Esophagus (tissue), 2 donors: Measurements from ENCODE around the gene MRPS21. TPM values are rescaled to one million over a fixed set of nuclear protein-coding genes. Genes with fewer than 3 reads are reported as not detected.

ENCODE experiments used
- H3K27ac ChIP-seq, 2 donors: one replicate each; pipeline ENCODE4 v1.5.1; 2013; ENCODE audit warnings: low read depth in 2 of 2, mild to moderate bottlenecking in 2 of 2, inconsistent platforms in 1 of 2, low read length in 1 of 2, moderate library complexity in 1 of 2
- H3K27me3 ChIP-seq, 2 donors: one replicate each; pipeline ENCODE4 v1.6.1; 2013; ENCODE audit warnings: low read length in 2 of 2, control low read depth in 1 of 2, mild to moderate bottlenecking in 1 of 2; ENCODE audit not compliant: insufficient read depth in 2 of 2, control insufficient read depth in 1 of 2
- H3K36me3 ChIP-seq, 2 donors: one replicate each; pipeline ENCODE4 v1.6.1; 2013; ENCODE audit warnings: low read length in 1 of 2; ENCODE audit not compliant: control insufficient read depth in 2 of 2, insufficient read depth in 2 of 2
- H3K4me1 ChIP-seq, 2 donors: one replicate each; pipeline ENCODE4 v1.6.1; 2013; ENCODE audit warnings: low read length in 1 of 2; ENCODE audit not compliant: control insufficient read depth in 2 of 2, insufficient read depth in 2 of 2
- H3K4me3 ChIP-seq, 2 donors: one replicate each; pipeline ENCODE4 v1.5.1; 2013; ENCODE audit warnings: low read length in 2 of 2, mild to moderate bottlenecking in 2 of 2, low read depth in 1 of 2, moderate library complexity in 1 of 2
- H3K9me3 ChIP-seq, 2 donors: one replicate each; pipeline ENCODE4 v1.6.1; 2013; ENCODE audit warnings: mild to moderate bottlenecking in 2 of 2, low read depth in 1 of 2, low read length in 1 of 2, moderate library complexity in 1 of 2; ENCODE audit not compliant: control insufficient read depth in 2 of 2, insufficient read depth in 1 of 2
- WGBS, 2 donors: extraction: QIAGEN DNeasy Blood & Tissue Kit; methylation state at CpG; one replicate each; pipeline ENCODE4 v1.1.7; 2013; 5-methylcytosine and 5-hydroxymethylcytosine counted together
- polyA plus RNA-seq, 2 donors: library from polyadenylated mRNA; stranded (reverse); fragments of 200-250 nt; gene quantifications; one replicate each; pipeline ENCODE4 v1.2.3, GENCODE V29; 2013
- donor health status: healthy with polysubstance abuse.
- donor health status: Bipolar disorder and iron deficiency.

The MRPS21 gene
- polyA plus RNA-seq, 2 donors: 80.0 to 122 TPM

DNA sequence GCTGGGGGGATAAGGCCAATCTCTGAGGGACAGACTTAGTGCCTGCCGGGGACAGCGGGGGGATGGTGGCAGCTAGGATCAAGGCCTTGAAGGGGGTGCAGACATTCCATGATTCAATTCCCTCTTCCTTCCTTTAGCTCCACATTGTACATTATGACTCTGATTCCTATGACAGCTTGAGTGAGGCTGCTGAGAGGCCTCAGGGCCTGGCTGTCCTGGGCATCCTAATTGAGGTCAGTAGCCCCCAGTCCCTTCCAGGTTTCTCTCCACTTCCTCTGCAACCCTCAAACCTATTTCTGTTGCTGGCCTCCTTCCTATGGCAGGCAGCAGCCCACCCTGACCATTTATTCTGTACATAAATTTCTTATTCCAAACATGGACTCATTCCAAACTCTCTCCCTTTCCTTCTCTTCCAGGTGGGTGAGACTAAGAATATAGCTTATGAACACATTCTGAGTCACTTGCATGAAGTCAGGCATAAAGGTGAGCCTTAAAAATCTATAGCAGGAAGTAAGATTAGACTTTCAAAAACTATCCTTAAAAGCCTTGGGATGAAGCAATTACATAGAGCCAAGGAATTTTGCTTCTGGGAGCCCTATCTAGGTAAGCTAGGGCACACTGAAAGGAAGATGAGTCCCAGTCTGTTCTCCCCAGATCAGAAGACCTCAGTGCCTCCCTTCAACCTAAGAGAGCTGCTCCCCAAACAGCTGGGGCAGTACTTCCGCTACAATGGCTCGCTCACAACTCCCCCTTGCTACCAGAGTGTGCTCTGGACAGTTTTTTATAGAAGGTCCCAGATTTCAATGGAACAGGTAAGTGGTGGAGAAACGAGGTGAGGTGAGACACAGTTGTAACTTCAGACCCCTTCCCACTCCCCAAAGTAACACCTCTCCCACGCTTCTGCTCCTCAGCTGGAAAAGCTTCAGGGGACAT is 31.0 kb upstream of the MRPS21 start:
- Histone ChIP-seq H3K36me3 (peaks cover 11 to 17% of the 10 kb centered on the region in 2 donors), H3K4me1 (peaks cover 3% of the 10 kb centered on the region in 2 donors), H3K9me3 (no peaks in the 10 kb centered on the region), H3K27ac (peak overlapping the region in 1 of 2 donors; percentile 59), H3K27me3 (no peaks in the 10 kb centered on the region), H3K4me3 (no peak overlapping the region)
- 77% methylated on average over 6 of the region's 6 CpGs for WGBS, 2 donors

GRCh38 chr1:150263549-150263948 is 30.1 kb upstream of the MRPS21 start:
- no peaks in the 10 kb centered on the region for H3K27me3 ChIP-seq
- no peak overlapping the region for H3K4me3 ChIP-seq
- H3K27ac ChIP-seq: no peak overlapping the region
- H3K4me1 ChIP-seq: peaks cover 3 to 7% of the 10 kb centered on the region in 2 donors
- no peaks in the 10 kb centered on the region for H3K9me3 ChIP-seq
- 82 to 88% methylated on average over 6 of the region's 6 CpGs for WGBS, 2 donors
- peaks cover 11 to 17% of the 10 kb centered on the region in 2 donors for H3K36me3 ChIP-seq

GRCh38 chr1:150267896-150268295 is 25.8 kb upstream of the MRPS21 start:
- WGBS, 2 donors: 26 to 30% methylated on average over 6 of the region's 6 CpGs

DNA sequence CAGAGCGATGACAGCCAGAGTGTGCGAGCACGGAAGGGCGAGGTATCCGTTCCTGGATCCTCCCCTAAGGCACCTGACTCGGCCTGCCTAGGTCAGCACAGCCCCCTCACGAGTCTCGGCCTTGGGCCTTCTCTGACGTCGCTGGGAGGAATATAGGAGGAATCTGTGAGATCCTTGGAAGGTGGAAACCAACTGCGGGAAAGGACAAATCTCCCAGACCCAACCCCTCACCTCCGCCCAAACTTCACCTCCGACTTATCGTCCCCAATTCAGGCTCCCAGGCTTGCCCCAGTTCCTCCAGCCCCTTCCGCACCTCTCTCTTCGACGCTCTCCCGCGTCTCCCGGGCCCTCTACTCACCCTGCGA is 25.3 kb upstream of the MRPS21 start:
- 0 to 1% methylated on average over 21 of the region's 21 CpGs for WGBS, 2 donors
- H3K27ac ChIP-seq: peak overlapping the region; percentile 85 to 92
- peaks cover 0 to 7% of the 10 kb centered on the region in 2 donors for H3K4me1 ChIP-seq
- H3K4me3 ChIP-seq: peak overlapping the region; percentile 79 to 97
- no peaks in the 10 kb centered on the region for H3K9me3 ChIP-seq
- H3K27me3 ChIP-seq: no peaks in the 10 kb centered on the region
- H3K36me3 ChIP-seq: peaks cover 11 to 17% of the 10 kb centered on the region in 2 donors

More at GRCh38 chr1:150267896-150268295, 25.8 kb upstream of the MRPS21 start:
- H3K4me3 ChIP-seq: peak overlapping the region; percentile 79 to 97
- H3K36me3 ChIP-seq: peaks cover 11 to 17% of the 10 kb centered on the region in 2 donors
- peaks cover 0 to 7% of the 10 kb centered on the region in 2 donors for H3K4me1 ChIP-seq
- H3K27ac ChIP-seq: peak overlapping the region in 1 of 2 donors; percentile 92
- no peaks in the 10 kb centered on the region for H3K27me3 ChIP-seq
- no peaks in the 10 kb centered on the region for H3K9me3 ChIP-seq

GRCh38 chr1:150268705-150269403 is 24.8 kb upstream of the MRPS21 start, which contains the start of gene APH1A:
Gene APH1A (minus strand): TSS chr1:150269016. CDS start chr1:150268810, 206 bp downstream.
- H3K27ac ChIP-seq: peak within 1 kb of the TSS; percentile 85 to 92
- H3K4me3 ChIP-seq: peak within 1 kb of the TSS; percentile 79 to 97
- H3K4me1 ChIP-seq: peaks cover 0 to 7% of the 10 kb centered on the region in 2 donors
- 0 to 1% methylated on average over 48 to 49 of the region's 49 CpGs for WGBS, 2 donors
- no peaks in the 10 kb centered on the region for H3K9me3 ChIP-seq
- no peaks in the 10 kb centered on the region for H3K27me3 ChIP-seq
- peaks cover 11 to 17% of the 10 kb centered on the region in 2 donors for H3K36me3 ChIP-seq

DNA sequence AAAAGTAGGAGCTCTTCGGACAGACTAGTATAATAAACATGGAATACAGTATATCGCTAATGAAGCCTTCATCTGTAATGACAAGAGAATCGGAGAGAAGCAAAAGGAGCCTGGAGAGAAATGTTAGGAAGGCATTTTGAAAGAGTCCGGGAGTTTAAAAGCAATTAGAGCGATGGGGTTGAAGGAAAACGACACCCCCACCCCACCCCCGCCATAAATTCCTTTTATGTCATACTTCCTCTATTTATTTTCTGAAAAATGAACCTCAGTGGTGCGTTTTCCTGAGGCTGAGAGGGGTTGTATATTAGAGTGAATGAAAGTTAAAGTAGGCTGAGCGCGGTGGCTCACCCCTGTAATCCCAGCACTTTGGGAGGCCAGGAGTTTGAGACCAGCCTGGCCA is 24.2 kb upstream of the MRPS21 start:
- Histone ChIP-seq H3K9me3 (no peaks in the 10 kb centered on the region), H3K4me3 (peak overlapping the region; percentile 79 to 97), H3K27ac (peak overlapping the region in 1 of 2 donors; percentile 85), H3K4me1 (peaks cover 0 to 7% of the 10 kb centered on the region in 2 donors), H3K36me3 (peaks cover 11 to 16% of the 10 kb centered on the region in 2 donors), H3K27me3 (no peaks in the 10 kb centered on the region)
- 35 to 40% methylated on average over 10 of the region's 10 CpGs for WGBS, 2 donors

GRCh38 chr1:150271291-150271959 is 22.2 kb upstream of the MRPS21 start:
- Histone ChIP-seq H3K27me3 (no peaks in the 10 kb centered on the region), H3K9me3 (no peaks in the 10 kb centered on the region), H3K4me1 (peaks cover 0 to 7% of the 10 kb centered on the region in 2 donors), H3K4me3 (no peak overlapping the region), H3K27ac (no peak overlapping the region), H3K36me3 (peaks cover 0 to 3% of the 10 kb centered on the region in 2 donors)
- WGBS, 2 donors: 92 to 94% methylated on average over 7 of the region's 7 CpGs

DNA sequence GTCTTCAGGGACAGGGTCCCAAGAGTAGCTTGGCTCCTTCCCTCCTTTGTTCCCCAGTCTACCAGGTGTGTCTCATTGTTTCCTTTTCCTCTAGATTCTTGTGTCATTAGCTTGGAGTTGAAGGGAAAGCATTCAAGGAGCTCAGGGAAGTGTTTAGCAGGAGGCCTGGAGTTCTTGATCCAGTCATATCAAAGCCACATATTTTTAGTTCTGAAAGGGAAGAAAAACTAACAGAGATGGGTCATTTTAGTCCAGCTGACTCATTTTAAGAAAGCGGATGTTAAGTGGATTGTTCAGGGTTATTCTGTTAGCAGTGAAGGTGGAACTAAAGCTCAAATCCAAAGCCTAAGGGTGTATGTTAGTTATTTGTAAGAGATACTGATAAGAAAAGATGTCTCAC is 20.4 kb upstream of the MRPS21 start:
- no peak overlapping the region for H3K4me3 ChIP-seq
- H3K27ac ChIP-seq: no peak overlapping the region
- H3K27me3 ChIP-seq: no peaks in the 10 kb centered on the region

DNA sequence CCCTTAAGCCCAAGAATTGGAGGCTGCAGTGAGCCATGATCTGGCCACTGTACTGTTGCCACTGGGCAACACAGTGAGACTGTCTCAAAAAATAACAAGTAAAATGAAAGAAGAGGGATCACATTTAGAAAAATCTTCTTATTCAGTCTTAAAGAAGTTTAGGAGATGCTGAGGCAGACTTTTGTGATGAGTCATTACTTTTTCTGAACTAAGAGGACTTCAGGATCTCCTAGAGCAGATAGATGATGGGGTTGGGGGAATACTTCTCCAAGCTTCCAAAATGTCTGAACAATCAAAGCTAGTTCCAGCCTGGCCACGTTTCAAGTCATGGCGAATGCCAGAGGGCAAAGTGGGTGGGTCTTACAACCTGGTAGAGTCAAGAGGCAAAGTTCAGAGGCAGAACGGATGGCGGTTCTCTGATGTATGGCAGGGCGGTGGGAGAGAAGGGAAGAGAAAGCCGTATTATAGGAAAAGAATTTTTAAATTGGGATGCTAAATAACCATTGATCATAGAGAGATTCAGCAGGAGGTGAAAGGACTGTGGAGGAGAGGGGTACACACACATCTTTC is 13.4 kb upstream of the MRPS21 start:
- no peak overlapping the region for H3K4me3 ChIP-seq
- H3K27me3 ChIP-seq: no peaks in the 10 kb centered on the region
- H3K27ac ChIP-seq: peak overlapping the region; percentile 2 to 36
- WGBS, 2 donors: 59 to 64% methylated on average over 6 of the region's 6 CpGs
- H3K36me3 ChIP-seq: peaks cover 0 to 3% of the 10 kb centered on the region in 2 donors
- H3K9me3 ChIP-seq: no peaks in the 10 kb centered on the region
- H3K4me1 ChIP-seq: peaks cover 0 to 5% of the 10 kb centered on the region in 2 donors

More for the DNA sequence above, 20.4 kb upstream of the MRPS21 start:
- Histone ChIP-seq H3K4me1 (no peaks in the 10 kb centered on the region), H3K36me3 (no peaks in the 10 kb centered on the region), H3K9me3 (no peaks in the 10 kb centered on the region)
- 71 to 82% methylated on average over 1 of the region's 1 CpG for WGBS, 2 donors
